Psoas muscle (tissue), 8 donors: ENCODE results near the gene GYG2. TPM values are rescaled to one million over a fixed set of nuclear protein-coding genes. Genes with fewer than 3 reads are reported as not detected.
"Not testable (repeated sequence)": the region's sequence is repeated elsewhere in the genome, so short reads cannot be mapped to it uniquely, and the experiment has no call there.

Experiments
- ATAC-seq, 4 donors: fragments of 200-7000 bp; cut with Tn5 transposase; one replicate each; pipeline ENCODE4 v1.9.1; 2020; ENCODE audit warnings: moderate library complexity in 3 of 4, mild to moderate bottlenecking in 2 of 4
- DNase-seq, 2 donors: peaks; one replicate each; pipeline ENCODE4 v3.0.0-alpha.2; 2020
- H3K27ac ChIP-seq: fragments of 200-600 bp; one replicate; pipeline ENCODE4 v1.8.0; 2022
- H3K27me3 ChIP-seq, 3 donors: fragments of 200-600 bp in 1 of 3; one replicate each; pipeline versions ENCODE4 v1.6.1 to v1.8.0; 2013 to 2022; ENCODE audit warnings: low read length in 2 of 3, mild to moderate bottlenecking in 2 of 3, moderate library complexity in 1 of 3; ENCODE audit not compliant: insufficient read depth in 3 of 3
- H3K36me3 ChIP-seq, 2 donors: fragments of 200-600 bp in 1 of 2; one replicate each; pipeline versions ENCODE4 v1.6.1 to v1.8.0; 2013 to 2022; ENCODE audit warnings: low read depth in 1 of 2, mild to moderate bottlenecking in 1 of 2, moderate library complexity in 1 of 2; ENCODE audit not compliant: insufficient read depth in 1 of 2
- H3K4me1 ChIP-seq: fragments of 200-600 bp; one replicate; pipeline ENCODE4 v1.8.0; 2022
- H3K4me3 ChIP-seq: fragments of 200-600 bp; one replicate; pipeline ENCODE4 v1.8.0; 2022; ENCODE audit warnings: mild to moderate bottlenecking
- H3K9me3 ChIP-seq: fragments of 200-600 bp; one replicate; pipeline ENCODE4 v1.8.0; 2022
- CTCF ChIP-seq: fragments of 200-600 bp; IDR thresholded peaks from one replicate; pipeline ENCODE4 v1.8.0; 2022; ENCODE audit warnings: antibody characterized with exemption
- WGBS, 3 donors: extraction: QIAGEN DNeasy Blood & Tissue Kit; methylation state at CpG; one replicate each; pipeline versions ENCODE4 v1.1.6 to v1.1.7; 2013; 5-methylcytosine and 5-hydroxymethylcytosine counted together
- intact Hi-C, 2 donors: fragments of 100-400 bp; cut with DNase I; formaldehyde crosslinking; loops; one replicate each; pipeline versions ENCODE4 v1.11.0 to v1.14.2; 2022
- polyA plus RNA-seq, 3 donors: library from polyadenylated mRNA; stranded (reverse); fragments of 200-250 nt; gene quantifications; one replicate each; pipeline ENCODE4 v1.2.3, GENCODE V29; 2013
- total RNA-seq, 4 donors: library from RNA; stranded (reverse); fragmentation: NEBNext Ultra II Directional in 2 of 4; extraction: Animal tissue kit (Norgen Biotek cat#: 25700) in 2 of 4; gene quantifications; one replicate each; pipeline versions ENCODE4 v1.2.1 to v1.2.4, GENCODE V29; 2021 to 2023
- donor health status: healthy with polysubstance abuse.
- donor health status: DM: no; HTN: no; CAD: no; lungs with moderate emphysema.
- donor health status: Bipolar disorder and iron deficiency.
- donor health status: healthy.
- donor health status: DM: yes; HTN: yes; CAD: no.
- donor health status: DM: no; HTN: no; CAD: no.
- donor health status: DM: no; HTN: no; CAD: no.
- donor health status: DM: yes; HTN: yes; CAD: no.

GYG2 gene
- total and polyA plus RNA-seq, 7 donors, result 0.09 to 1.1 (median 0.47) TPM; not detected in 1

- H3K9me3 ChIP-seq, H3K27me3 ChIP-seq, H3K36me3 ChIP-seq, H3K4me3 ChIP-seq, intact Hi-C loops, H3K4me1 ChIP-seq: not testable (repeated sequence)
- ATAC-seq (peak in 3 of 4 donors; percentile 26 to 50 (median 46)), DNase-seq (peak in 1 of 2 donors; percentile 41)
- peak overlapping the region; percentile 16 for H3K27ac ChIP-seq
- 53 to 65% (median 63%) methylated on average over 12 to 18 of the region's 18 CpGs for WGBS, 3 donors
Measured at GRCh38 chrX:2804106-2804843, 24.5 kb upstream of the GYG2 start.

GRCh38 chrX:2804858-2805257 is 23.9 kb upstream of the GYG2 start:
- intact Hi-C loops, H3K9me3 ChIP-seq, H3K4me3 ChIP-seq, H3K4me1 ChIP-seq, H3K27me3 ChIP-seq, H3K36me3 ChIP-seq: not testable (repeated sequence)
- WGBS, 3 donors, result 32 to 33% (median 33%) methylated on average over 13 to 20 of the region's 20 CpGs
- DNase-seq (peak; percentile 75 to 83), ATAC-seq (peak; percentile 48 to 83 (median 76))
- peak overlapping the region; percentile 16 for H3K27ac ChIP-seq

GRCh38 chrX:2811271-2811670 is 17.5 kb upstream of the GYG2 start:
- ATAC-seq (no peak), DNase-seq (no peak)
- TF ChIP-seq CTCF, result no peak
- H3K27me3 ChIP-seq, result no peaks in the 10 kb centered on the region
- H3K4me1 ChIP-seq, result no peaks in the 10 kb centered on the region
- H3K27ac ChIP-seq, result no peak overlapping the region
- no peaks in the 10 kb centered on the region for H3K36me3 ChIP-seq
- 60 to 66% (median 63%) methylated on average over 5 of the region's 5 CpGs for WGBS, 3 donors
- intact Hi-C loops, result loop anchor here (5.0 to 10.0 kb wide), 4 partner anchors 164 to 1356 kb away; partner anchors contain the start of gene ASMTL (in 1 of the 2)
- H3K9me3 ChIP-seq, result no peaks in the 10 kb centered on the region
- no peak overlapping the region for H3K4me3 ChIP-seq

DNA sequence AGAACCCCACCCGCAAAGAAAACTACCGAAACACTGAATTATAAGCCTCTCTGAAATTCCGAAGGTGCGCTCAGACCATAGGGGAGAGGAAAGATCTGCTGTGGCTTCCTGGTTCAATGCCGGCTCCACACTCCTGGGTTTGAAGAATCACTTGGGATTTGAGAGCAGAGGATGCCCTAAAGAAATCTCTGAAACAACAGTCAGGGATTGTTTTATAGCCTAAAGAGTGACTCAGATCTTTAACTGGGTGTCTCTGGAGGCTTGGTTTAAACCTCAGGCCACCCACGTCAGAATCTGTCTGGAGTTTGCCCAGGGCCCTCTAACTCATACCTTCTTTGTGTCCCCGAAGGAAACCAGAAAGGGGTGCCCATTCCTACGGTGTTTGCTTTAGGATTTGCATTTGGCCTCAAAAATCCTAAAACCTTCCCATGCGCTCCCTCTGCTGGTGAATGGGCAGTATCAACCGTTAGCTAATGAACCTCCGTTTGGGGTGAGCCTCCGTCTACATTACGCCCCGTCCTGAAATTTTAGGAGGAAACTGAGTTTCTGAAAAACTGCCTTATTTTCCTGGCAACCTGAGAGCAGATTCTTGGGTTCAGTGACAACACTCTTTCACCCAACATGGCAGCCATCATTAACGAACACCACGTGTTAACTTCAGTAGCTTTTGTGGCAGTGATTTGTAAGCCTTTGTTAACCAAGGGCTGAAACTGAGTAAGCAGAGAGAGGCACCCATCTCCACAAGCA is 16.4 kb upstream of the GYG2 start:
- not testable (repeated sequence) for H3K36me3 ChIP-seq, H3K27me3 ChIP-seq, H3K4me1 ChIP-seq, H3K9me3 ChIP-seq, H3K4me3 ChIP-seq, H3K27ac ChIP-seq
- intact Hi-C loops, result loop anchor here (5.0 to 10.0 kb wide), 4 partner anchors 165 to 1358 kb away; partner anchors contain the start of gene ASMTL (in 1 of the 2)
- peak; percentile 55 for TF ChIP-seq CTCF
- peak; percentile 26 to 60 for DNase-seq
- 27 to 31% (median 28%) methylated on average over 13 to 14 of the region's 16 CpGs for WGBS, 3 donors
- peak in 3 of 4 donors; percentile 42 to 74 (median 47) for ATAC-seq

DNA sequence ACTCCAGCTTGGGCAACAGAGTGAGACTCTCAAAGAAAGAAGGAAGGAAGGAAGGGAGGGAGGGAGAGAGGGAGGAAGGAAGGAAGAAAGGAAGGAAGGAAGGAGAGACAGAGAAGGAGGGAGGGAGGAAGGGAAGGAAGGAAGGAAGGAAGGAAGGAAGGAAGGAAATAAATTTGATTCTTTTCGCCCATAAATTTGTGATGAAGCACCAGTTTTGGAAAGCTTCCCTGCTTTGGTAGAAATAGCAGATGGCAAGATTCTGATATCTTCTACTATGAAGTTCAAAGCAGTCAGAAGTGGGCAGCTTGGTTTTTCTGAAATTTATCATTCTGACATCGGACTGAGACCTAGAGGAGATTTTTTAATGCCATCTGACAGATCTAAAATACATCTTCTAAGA is 11.7 kb upstream of the GYG2 start:
- intact Hi-C loops, result loop anchor here in 1 of 2 donors (10.0 kb wide), 2 partner anchors 1172 to 1362 kb away; partner anchors contain the start of gene ASMTL
- 69 to 79% (median 78%) methylated on average over 2 of the region's 2 CpGs for WGBS, 3 donors
- no peaks in the 10 kb centered on the region for H3K4me1 ChIP-seq
- H3K27ac ChIP-seq, result no peak overlapping the region
- no peak overlapping the region for H3K4me3 ChIP-seq
- TF ChIP-seq CTCF, result no peak
- ATAC-seq, result no peak
- no peaks in the 10 kb centered on the region for H3K36me3 ChIP-seq
- DNase-seq, result no peak
- H3K9me3 ChIP-seq, result no peaks in the 10 kb centered on the region
- H3K27me3 ChIP-seq, result no peaks in the 10 kb centered on the region
